ENCODE data around the gene ADAMTS17.
"Not testable (repeated sequence)": the region's sequence is repeated elsewhere in the genome, so short reads cannot be mapped to it uniquely, and the experiment has no call there.

Gene ADAMTS17

DNA sequence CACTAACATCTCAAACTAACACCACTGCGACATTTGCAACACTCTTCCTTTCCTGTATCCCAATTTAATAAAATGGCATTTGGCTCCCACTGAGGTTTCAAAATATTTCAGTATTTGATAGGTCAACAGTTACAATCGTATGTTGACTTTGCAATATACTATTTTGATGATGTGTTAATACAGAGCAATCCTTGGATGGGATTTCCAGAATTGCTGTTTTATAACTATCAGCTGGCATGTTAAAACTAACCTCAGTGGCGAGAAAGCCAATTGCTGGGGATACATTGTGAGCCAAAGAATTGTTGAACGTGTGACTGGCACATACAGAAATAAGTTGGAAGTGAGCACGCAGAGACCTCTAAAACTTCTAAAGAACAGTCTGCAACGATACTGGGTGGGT, 382.4 kb downstream of the ADAMTS17 start:
- no peak for DNase-seq

DNA sequence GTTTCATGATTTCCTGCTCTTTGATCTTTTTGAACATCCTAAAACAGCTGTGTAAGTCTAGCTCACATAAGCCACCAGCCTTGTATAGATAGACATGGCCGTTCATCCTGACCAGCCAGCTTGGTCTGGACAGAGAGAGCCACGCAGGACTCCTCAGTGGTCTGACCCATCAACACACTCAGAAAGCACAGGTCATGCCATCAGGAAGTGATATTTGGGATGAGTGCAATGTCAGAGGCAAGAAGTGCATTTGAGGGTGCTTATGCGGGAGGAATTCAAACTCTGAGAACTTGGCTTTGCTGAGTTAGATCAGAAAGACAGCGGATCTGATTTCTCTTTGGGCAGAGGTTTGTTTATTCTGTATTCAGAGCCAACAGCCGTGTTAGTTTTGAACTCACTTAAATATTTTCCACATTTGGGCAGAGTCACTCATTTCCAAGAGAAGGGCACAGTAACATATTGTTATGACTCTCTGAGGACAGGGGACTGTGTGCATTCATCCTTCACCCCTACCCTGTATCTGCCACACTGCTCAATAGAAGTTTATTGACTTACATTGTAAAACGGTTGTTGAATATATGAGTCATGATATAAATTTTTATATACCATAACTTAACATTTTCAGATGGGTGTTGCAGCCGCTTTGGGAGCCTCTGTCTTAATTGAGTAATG, 383.2 kb downstream of the ADAMTS17 start:
- no peak for DNase-seq

DNA sequence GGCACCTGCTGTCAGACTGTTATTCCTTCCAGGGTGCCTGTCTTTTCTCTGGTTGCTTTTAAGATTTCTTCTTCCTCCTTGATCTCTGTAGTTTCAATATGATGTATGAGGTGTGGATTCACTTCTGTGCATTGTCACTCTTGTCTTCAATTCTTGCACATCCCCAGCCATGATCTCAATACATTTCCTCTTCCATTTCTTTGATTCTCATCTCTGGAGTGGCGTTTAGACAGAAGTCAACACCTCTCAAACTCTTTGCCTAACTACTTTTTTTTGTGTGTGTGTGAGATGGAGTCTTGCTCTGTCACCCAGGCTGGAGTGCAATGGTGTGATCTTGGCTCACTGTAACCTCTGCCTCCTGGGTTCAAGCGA, 384.1 kb downstream of the ADAMTS17 start:
- no peak for DNase-seq

DNA sequence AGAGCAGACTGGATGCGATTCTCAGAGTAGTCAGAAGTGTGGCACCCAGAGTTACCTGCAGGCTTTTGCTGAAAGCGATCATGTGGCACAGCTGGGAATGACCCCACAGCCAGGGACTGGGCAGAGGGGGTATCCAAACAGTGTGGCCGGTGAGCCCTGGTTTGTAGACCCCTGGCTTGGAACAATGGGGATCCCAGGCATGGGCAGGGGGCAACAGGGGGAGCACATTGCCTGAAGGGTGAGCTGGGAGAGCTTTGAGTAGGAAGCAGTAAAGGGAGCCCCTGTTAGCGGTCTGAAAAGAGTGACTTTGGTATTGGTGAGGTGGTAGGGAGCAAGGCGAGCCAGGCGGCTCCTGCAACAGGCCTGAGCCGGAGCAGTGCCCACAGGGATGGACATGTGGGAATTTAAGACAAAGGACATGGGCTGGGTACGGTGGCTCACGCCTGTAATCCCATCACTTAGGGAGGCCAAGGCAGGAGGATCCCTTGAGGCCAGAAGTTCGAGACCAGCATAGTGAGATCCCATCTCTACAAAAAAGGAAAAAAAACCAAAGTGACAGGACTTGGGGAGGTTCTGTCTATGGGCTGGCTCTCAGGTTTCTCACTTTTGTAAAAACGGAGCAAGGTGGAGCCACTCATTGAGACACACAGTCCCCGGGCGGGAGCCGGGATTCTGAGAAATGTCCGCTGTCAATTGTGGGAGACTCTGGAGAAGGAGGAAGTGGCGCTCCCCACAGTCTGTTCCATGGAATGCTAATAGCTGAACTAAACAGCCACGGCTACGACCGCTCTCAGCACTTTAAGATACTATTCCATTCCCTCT, 384.7 kb downstream of the ADAMTS17 start:
- DNase-seq: no peak

DNA sequence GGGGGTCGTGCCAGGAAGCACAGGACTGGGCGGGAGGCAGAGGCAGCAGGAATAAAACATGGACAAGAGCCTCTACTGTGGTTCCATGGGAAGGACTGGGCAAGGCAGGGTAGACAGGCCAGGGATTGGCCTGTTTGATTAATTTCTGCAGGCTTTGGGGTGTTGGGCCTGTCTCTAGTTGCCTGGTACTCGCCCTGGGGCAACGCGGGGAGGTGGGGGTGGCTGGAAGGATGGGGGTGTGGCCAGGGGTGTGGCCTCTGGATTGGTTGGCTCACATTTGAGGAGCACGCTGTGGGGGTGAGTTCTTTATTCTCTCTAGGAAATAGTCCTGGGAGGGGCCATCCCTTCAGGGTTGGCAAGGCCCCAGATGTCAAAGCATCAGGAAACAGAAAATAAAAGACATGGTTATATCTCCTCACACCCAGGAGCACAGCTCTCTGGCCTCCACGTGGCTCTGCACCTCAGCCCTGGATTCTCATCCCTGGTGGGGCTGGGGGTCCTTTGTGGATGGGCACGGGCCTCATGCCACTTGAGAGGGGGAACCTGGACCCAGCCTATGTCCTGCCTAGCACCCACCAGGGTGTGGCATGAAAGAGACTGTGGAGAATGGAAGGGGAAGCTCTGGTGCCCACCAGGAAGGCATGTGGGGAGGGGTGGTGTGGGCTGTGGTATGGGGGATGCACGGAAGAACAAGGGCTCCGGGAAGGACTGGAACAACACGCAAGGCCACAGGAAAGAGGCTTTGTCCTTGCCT, 385.6 kb downstream of the ADAMTS17 start:
- no peak for DNase-seq

DNA sequence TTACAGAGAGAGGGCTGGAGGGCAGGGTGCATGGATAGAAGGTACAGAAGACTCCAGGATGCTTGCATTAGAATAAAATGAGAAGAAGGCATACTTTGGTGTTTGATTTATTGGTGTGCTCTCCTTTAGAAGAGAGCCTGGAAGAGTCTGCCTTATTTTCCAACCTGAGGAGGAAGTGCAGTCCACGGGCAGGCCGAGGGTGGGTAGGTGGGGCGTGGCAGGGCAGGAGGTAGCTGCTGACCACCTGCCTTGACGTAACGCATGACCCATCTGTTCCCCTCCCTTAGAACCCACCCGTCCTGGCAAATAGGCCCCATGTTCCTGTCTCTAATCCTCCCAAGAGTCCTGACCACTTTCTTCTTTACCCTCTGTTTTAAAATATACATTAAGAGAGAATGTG, 386.2 kb downstream of the ADAMTS17 start:
- no peak for DNase-seq

DNA sequence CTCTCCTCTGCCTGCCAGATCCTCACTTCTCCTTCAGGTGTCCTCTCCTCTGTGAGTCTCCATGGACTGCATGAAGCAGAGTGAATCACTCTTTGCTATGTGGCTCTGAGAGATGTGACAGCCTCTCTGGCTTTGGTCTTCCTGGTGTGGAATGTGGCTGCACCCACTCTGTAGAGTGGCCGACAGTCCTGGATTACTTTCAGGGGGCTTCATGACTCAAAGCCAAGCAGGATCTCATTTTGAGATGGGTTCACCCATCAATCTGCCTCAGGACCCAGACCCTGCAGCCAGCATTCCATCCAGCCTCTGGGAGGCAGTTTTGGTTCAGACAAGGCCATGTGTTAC, 386.6 kb downstream of the ADAMTS17 start:
- no peak for DNase-seq

DNA sequence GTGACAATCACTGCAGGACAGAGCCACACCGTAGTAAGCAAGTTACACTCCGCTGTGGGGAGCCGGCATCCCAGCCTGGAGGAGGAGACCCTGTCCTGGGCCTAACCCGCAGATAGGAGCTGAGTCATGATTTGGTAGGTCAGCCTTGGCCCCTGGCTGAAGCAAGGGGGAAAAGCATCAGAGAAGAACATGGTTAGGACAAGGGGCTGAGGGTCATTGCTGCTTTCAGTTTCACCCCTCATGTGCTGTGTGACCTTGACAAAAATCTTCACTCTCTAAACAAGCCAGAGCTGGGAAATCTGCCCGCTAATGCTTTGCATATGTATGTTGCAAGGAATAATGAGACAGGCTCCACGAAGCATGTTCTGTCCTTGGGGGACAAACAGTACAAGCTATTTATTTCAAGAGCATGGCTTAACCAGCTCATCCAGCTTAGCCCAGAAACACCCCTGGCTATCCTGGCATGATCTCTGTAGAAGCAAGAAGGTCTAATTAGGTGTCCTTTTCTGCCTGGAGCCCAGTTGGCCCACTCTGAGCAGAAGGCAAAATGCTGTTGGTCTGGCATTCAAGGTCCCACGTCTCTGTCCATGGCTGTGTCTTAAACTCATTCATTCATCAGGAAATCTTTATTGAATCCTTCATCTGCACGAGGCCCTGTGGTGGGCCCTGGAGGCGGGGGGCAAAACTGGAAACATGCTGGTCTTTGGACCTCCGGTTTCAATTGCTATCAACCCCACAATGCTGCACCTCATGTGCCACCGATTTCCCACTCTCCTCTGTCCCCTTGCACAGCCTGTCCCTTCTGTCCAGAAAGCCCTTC, 387.2 kb downstream of the ADAMTS17 start:
- no peak for DNase-seq

DNA sequence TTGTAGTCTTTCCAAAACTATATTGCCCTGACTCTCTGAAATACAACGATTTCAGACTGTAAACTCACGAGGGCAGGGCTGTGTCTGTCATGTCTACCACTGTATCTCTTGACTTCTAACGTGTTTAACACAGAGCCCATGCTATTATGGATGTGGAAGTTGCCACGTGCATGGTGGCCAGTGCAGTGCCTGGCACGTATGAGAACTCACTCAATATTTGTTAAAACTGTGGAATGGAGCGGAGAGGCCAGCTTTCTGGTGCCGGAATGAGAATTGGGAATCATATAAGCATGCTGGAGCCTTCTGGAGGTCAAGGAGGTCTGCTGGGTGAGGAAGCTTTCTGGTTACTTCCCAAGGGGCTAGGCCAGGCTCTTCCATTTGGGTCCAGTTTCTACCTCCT, 387.9 kb downstream of the ADAMTS17 start:
- no peak for DNase-seq

DNA sequence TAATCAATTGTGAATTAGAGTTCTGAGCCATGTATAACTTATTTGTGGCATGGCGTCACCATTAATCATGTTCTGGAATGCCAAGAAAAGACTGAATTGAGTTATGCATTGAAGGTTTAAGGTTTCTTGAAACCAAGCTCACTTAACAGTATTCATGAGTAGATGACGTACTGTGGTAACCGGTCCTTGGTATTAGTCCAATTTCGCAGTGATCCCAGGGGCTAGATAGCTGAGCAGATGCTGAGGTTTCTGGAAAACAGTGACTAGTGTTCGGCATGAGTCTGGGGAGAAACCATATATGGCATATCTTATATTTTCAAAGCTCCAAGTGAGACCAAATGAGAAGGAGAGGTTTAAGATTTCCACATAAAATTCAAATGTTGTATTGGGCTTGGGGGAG, 390.3 kb downstream of the ADAMTS17 start:
- DNase-seq: no peak

DNA sequence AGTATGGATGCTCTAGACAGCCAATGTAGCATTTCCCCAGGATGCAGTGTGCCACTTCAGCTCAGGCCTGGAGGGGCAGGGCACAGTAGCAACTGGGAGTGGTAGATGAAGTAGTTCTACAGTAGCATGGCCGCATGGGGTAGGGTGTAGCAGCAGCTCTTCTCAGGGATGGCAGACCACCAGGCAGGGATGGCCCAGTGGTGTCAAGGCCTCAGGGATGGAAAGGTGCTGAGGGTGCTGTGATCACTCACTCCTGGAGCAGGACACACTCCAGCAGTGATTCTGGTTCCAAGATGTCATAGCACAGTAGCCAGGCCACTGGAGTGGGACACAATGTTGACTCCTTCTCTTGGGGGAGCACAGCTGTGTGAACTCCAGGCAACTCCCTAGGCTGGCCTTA, 397.6 kb downstream of the ADAMTS17 start:
- DNase-seq: no peak

DNA sequence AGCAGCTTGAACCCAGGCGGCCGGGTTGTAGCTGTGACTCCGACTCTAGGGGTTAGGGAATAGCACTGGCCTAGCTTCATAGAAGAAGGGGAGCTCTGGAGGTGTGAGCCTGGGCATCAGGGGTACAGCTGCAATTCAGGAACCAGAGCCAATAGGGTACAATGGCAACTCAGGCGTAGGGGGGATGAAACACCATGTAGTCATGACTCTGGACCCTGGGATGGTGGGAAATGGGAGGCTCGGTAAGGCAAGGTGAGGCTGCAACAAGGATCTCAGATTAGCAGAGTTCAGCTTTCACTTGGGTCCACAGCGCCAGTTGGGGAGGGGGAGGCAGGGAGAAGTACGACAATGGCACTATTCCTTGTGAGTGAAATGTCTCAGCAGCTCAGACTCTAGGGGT, 398.3 kb downstream of the ADAMTS17 start:
- DNase-seq: no peak

DNA sequence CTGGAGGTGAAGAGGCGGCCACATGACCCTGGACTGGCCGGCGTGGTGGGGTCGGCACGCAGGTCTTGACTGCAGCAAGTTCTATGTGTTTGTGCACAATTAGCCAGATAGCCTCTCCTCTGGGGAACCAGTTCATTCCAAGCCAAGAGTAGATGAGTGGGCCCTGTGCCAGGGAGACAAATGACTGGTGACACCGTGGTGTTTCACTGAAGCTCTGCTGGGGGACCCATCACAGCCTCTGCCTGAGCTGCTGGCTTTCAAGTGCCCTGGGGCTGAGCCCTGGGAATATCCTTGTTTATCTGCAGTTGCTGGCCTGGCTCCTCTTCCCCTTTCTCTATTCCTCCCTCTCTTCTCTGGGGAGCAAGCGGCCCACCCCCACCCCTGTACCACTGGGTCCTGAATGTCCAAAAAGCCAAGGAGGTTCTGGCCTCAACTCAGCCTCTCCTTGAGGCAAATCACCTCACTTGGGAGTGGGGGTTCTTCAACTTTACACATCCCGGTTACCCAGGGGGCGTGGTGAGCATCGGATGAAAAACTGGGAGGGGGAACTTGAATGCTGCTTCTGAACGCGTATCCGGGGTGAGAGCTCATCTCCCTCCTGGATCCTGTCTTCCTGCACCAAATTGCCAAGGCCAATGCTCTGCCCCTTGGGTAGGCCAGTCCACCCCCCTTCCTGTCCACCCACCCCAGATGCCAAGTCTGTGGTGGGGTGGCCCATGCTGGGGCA, 408.9 kb downstream of the ADAMTS17 start:
- DNase-seq: no peak

DNA sequence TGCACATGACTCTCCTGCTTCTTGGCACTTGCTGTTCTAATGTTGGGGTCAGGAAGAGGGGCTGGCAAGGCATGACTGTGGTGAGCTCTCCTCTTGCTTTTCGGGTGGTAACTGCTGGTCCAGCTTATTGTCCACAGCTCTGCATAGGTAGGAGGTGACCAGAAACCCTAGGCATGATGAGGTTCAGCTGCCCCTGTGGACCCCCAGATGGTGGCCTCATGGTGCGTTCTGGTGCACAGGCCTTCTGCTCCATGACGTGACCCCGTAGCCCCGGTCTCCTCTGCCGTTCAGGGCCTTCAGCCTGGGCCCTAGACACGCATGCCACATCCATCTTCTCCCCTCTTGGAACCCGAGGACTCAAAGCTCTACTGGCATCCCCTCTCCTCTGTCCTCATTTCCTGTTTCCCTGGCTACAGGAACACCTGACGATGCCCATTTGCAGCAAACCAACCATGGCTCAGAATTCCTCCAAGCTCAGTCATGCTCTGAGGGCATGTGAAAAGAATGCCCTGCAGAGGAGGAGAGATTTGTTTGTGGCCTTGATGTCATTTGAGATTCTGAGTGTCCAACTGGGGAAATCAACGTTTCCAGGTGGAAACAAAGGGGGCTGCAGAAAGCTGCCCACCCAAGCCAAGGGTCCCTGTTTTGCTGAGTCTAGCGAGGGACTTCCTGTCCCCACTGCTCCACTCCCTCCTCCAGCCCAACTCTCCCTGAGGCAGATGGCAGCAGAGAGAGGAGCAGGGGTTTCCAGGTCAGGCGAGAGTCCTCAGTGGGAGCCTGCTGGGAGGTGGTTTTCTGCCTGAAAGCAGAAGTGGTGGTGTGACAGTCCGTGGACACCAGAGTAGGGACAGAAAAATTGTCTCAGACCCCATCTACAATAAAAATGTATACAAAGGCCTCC, 409.8 kb downstream of the ADAMTS17 start:
- no peak for DNase-seq

DNA sequence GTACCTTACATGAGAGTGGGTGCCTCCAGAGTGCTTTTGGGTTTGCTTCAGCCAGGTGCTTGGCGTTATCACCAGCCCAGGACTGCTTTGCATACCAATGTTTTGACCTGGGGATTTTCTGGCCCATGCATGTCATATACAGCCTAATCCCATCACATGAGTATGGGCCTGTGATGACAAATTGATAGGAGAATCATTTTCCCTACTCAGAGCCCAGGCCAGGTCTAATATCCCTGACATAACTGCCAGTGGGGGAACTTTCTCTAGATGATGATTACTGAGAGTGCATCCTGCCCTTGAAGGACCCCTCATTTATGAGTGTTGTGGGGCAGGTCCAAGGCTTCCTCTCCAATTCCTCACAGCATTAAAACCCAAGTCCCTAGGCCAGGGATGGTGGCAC, 411.1 kb downstream of the ADAMTS17 start:
- no peak for DNase-seq

DNA sequence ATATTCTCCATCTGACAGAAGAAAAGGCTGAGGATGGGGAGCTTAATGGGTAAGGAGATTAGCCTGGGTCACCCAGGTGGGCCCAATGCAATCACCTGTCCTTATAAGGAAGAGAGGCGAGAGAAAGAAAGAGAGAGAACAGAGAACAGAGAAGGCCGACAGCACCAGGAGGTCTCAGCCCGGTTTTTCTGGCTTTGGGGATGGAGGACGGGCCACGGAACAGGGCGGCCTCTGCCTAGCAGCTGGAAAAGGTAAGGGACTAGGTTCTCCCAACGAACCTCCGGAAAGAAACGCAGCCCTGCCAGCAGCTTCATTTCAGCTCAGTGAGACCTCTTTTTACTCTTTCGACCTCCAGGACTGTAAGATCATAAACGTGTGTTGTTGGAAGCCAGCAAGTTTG, 412.5 kb downstream of the ADAMTS17 start:
- DNase-seq: no peak

DNA sequence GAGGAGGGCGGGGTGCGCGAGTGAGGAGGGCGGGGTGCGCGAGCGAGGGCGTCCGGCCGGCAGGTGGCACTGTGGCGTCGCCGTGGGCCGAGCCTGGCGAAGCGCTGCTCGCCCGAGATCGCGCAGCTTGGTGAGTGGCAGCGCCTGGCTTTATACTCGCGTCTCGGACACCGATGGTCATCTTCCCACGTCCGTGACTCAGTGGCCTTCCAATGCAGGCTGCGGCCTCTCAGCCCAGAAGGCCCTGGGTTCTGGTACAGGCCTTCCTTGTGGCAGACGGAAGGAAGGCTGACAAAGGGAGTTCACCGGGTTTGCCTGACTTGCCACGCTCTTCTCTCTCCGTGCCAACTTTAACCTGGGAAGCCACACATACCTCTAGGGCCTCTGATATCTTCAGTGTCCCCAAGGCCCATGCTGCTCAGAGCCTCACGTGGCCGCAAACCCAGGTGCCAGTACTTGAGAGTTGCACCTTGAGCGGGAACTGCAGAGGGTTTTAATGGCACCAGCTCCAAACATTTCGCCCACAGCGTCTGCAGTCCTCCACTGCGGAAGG, 413.3 kb downstream of the ADAMTS17 start:
- DNase-seq: no peak

DNA sequence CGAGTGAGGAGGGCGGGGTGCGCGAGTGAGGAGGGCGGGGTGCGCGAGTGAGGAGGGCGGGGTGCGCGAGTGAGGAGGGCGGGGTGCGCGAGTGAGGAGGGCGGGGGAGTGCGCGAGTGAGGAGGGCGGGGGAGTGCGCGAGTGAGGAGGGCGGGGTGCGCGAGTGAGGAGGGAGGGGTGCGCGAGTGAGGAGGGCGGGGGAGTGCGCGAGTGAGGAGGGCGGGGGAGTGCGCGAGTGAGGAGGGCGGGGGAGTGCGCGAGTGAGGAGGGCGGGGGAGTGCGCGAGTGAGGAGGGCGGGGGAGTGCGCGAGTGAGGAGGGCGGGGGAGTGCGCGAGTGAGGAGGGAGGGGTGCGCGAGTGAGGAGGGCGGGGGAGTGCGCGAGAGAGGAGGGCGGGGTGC, 415.2 kb downstream of the ADAMTS17 start:
- not testable (repeated sequence) for DNase-seq

DNA sequence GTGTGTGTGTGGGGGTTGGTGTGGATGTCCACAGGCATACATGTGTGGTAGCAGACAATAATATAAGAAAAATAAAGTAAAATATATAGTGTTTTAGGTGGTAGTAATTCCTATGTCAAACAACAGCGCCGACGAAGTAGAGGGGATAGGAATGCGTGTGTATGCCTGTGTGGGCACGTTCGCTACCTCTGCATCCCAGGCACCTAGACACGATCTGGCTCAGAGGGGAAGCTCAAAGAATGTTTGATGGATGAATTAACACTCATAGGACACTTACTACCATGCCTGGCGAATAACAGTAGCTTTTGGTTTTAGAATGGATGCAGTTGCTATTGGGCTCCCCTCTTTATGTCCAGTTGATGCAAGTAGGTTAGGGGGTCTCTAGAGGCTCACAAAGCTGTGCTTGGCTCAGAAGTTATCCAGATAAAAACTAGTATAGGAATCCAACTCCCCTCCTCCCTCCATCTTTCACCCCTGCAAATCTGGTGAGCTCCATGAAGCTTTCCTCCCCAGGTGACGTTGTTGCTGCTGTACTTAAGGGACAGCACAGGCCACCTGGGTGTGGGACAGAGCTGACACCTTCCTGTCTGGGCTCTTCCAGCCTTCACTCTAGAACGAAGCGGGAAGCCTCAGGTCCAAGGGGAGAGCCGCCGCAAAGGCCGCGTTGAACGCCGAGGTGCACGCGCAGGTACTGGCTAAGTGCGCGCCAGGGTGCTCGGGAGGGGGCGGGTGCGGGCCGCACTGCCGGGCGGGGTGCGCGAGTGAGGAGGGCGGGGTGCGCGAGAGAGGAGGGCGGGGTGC, 415.9 kb downstream of the ADAMTS17 start:
- no peak for DNase-seq

DNA sequence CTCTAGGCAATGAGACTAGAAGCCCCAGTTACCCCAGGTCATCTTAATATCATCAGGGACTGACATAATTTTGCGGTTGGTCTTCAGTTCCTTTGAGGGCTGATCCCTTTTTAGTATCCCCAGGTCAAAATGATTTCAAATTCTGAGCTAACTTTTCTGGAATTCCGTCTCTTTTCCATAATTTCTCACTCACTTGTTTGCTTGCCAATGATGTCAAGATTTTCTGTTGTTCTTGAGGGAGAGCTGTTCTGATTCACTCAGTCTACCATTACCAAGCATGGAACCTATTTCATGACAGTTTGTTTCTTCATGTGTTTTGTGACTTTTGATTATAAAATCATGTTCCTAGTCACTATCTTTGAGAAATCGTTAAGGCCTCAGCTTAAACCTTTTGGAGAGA, 418.1 kb downstream of the ADAMTS17 start:
- no peak for DNase-seq
